Endothelial cell of umbilical vein (primary cell): ENCODE data around the gene LSMEM2. TPM values are rescaled to one million over a fixed set of nuclear protein-coding genes. Genes with fewer than 3 reads are reported as not detected.

ENCODE experiments used
- BruUV-seq: library from RNA; stranded (reverse); fragments of 400-500 nt; replicated peaks from 2 replicates; lab custom pipeline; 2021; lab: Mats Ljungman, UMichigan
- CTCF ChIA-PET: fragments of 300-600, 350-600 bp; sonication (Branson Sonifier 250); formaldehyde crosslinking; loops from one replicate; lab custom pipeline; 2021; ENCODE audit warnings: antibody characterized with exemption, inconsistent platforms; lab: Charles Lee
- POLR2A ChIA-PET: fragments of 300-600, 350-600 bp; sonication (Branson Sonifier 250); formaldehyde crosslinking; loops from one replicate; lab custom pipeline; 2021; ENCODE audit warnings: antibody characterized with exemption, inconsistent platforms; lab: Charles Lee
- DNase-seq: peaks from one replicate; pipeline ENCODE4 v3.0.0-alpha.2; 2011; ENCODE audit warnings: low read depth, low spot score
- FAIRE-seq: peaks from 2 replicates; lab custom pipeline; 2011; peaks lifted over from hg19 to GRCh38; lab: Jason Lieb, UNC
- H2AFZ ChIP-seq: 2 replicates; pipeline ENCODE4 v1.6.0; 2012; ENCODE audit warnings: low read depth, low read length, control low read depth, inconsistent platforms
- H3K27ac ChIP-seq: 2 replicates; pipeline ENCODE4 v1.5.1; 2011; ENCODE audit warnings: low read depth, mild to moderate bottlenecking, control low read depth, low read length, moderate library complexity; ENCODE audit not compliant: insufficient read depth
- H3K27me3 ChIP-seq, 2 experiments: 2 replicates each; pipeline versions ENCODE4 v1.6.0 to v1.6.1; 2011; ENCODE audit warnings: low read length in 2 of 2, mixed read lengths in 1 of 2; ENCODE audit not compliant: control insufficient read depth in 2 of 2, insufficient read depth in 2 of 2
- H3K36me3 ChIP-seq, 2 experiments: 2 replicates in 1 of 2; 3 replicates in 1 of 2; pipeline ENCODE4 v1.5.1; 2011; ENCODE audit warnings: low read length in 2 of 2, mild to moderate bottlenecking in 1 of 2, moderate library complexity in 1 of 2; ENCODE audit not compliant: control insufficient read depth in 2 of 2, insufficient read depth in 2 of 2; ENCODE audit errors: extremely low read depth in 1 of 2
- H3K4me1 ChIP-seq: 3 replicates; pipeline ENCODE4 v1.5.1; 2011; ENCODE audit warnings: mild to moderate bottlenecking, low read length; ENCODE audit not compliant: control insufficient read depth, insufficient read depth; ENCODE audit errors: extremely low read depth
- H3K4me2 ChIP-seq: 2 replicates; pipeline ENCODE4 v1.6.1; 2011; ENCODE audit warnings: low read length, control low read depth, mixed read lengths; ENCODE audit not compliant: insufficient read depth
- H3K4me3 ChIP-seq, 3 experiments: fragments of 200-600 bp in 1 of 3; sonication (generic), shearing (Covaris generic) in 1 of 3; replicated peaks in 1 of 3; 2 replicates each; pipeline ENCODE4 v1.5.1; 2011 to 2016; ENCODE audit warnings: control low read depth in 3 of 3, low read length in 3 of 3, mild to moderate bottlenecking in 2 of 3, inconsistent platforms in 1 of 3, low read depth in 1 of 3, moderate library complexity in 1 of 3; ENCODE audit not compliant: insufficient read depth in 1 of 3
- H3K79me2 ChIP-seq: 2 replicates; pipeline ENCODE4 v1.6.0; 2012; ENCODE audit warnings: low read length, inconsistent platforms; ENCODE audit not compliant: control insufficient read depth, insufficient read depth
- H3K9ac ChIP-seq: replicated peaks from 2 replicates; pipeline ENCODE3; 2011; ENCODE audit warnings: low read length, control low read depth; ENCODE audit not compliant: insufficient read depth; ENCODE audit errors: extremely low read depth
- H3K9me1 ChIP-seq: replicated peaks from 3 replicates; pipeline ENCODE4 v1.6.0; 2011; ENCODE audit warnings: mild to moderate bottlenecking, low read length; ENCODE audit not compliant: control insufficient read depth, insufficient read depth; ENCODE audit errors: extremely low read depth
- H3K9me3 ChIP-seq: replicated peaks from 2 replicates; pipeline ENCODE4 v1.5.1; 2012; ENCODE audit warnings: low read length, inconsistent platforms; ENCODE audit not compliant: control insufficient read depth, insufficient read depth
- H4K20me1 ChIP-seq: replicated peaks from 2 replicates; pipeline ENCODE3; 2011; ENCODE audit warnings: mild to moderate bottlenecking, low read length; ENCODE audit not compliant: control insufficient read depth, insufficient read depth; ENCODE audit errors: extremely low read depth
- EZH2 ChIP-seq: IDR thresholded peaks from 2 replicates; pipeline ENCODE4 v1.6.1; 2012; ENCODE audit warnings: borderline replicate concordance, low read depth, mild to moderate bottlenecking, moderate library complexity, low read length, inconsistent platforms; ENCODE audit not compliant: severe bottlenecking
- dilution Hi-C: fragments of 300-500 bp; cut with MboI; formaldehyde crosslinking; loops from one replicate; pipeline ENCODE4 v1.15.0; 2019; ENCODE audit warnings: low sequenced_read_pairs; ENCODE audit not compliant: extremely low pct_ligation_motif_present
- intact Hi-C: fragments of 100-400 bp; cut with micrococcal nuclease; formaldehyde crosslinking; loops from one replicate; pipeline ENCODE4 v1.10.0; 2022
- polyA plus RNA-seq, 4 experiments: library from polyadenylated mRNA; depleted of rRNA in 3 of 4; stranded (reverse) in 3 of 4; unstranded in 1 of 4; fragments of >200 nt; gene quantifications; 2 replicates each; pipeline versions ENCODE4 v1.2.1 to v1.2.3, GENCODE V29; 2011 to 2012; ENCODE audit warnings: missing spikeins in 1 of 4
- total RNA-seq: library from RNA; stranded (reverse); gene quantifications from 2 replicates; pipeline ENCODE4 v1.2.3, GENCODE V29; 2021
- TF ChIP-seq, protein P1 (sequence below), 2 donors: IDR thresholded peaks; 1 replicate in 1 of 2; 2 replicates in 1 of 2; pipeline ENCODE4 v1.5.1; 2011; ENCODE audit warnings: low read length in 2 of 2, mild to moderate bottlenecking in 2 of 2, moderate library complexity in 2 of 2, control low read depth in 1 of 2, inconsistent platforms in 1 of 2, low read depth in 1 of 2; ENCODE audit not compliant: insufficient read depth in 1 of 2; ENCODE audit errors: extremely low read depth in 1 of 2

The LSMEM2 gene
- total and polyA plus RNA-seq, 2 donors (not counting 3 experiments of a cell fraction or from before 2014, with no cell fraction given): not detected

GRCh38 chr3:50256978-50257890 lies 21.7 kb upstream of the LSMEM2 start:
- Histone ChIP-seq H3K27ac (peak overlapping the region; percentile 19), H3K9me3 (no peaks in the 10 kb centered on the region), H3K4me2 (no peak overlapping the region), H3K79me2 (peaks cover 37% of the 10 kb centered on the region), H2AFZ (no peak overlapping the region), H3K9ac (no peak overlapping the region), H3K4me1 (peaks cover 53% of the 10 kb centered on the region), H3K27me3 (no peaks in the 10 kb centered on the region), H3K36me3 (peaks cover 14 to 50% of the 10 kb centered on the region in 2 experiments), H3K4me3 (no peak overlapping the region), H4K20me1 (no peaks in the 10 kb centered on the region), H3K9me1 (no peaks in the 10 kb centered on the region)
- BruUV-seq: TSS peak; percentile 1
- ChIA-PET CTCF (interaction anchor here (0.9 to 8.6 kb wide), 6 partner anchors 9 to 29 kb away, joined by 4 to 98 read pairs (median 11); partner anchors contain the start of gene GNAI2), POLR2A (interaction anchor here (1.2 kb wide), 1 partner anchor 10 kb away, joined by 3 read pairs; no protein-coding TSS in a partner anchor)
- FAIRE-seq: peak; percentile 72
- TF ChIP-seq, protein P1, sequence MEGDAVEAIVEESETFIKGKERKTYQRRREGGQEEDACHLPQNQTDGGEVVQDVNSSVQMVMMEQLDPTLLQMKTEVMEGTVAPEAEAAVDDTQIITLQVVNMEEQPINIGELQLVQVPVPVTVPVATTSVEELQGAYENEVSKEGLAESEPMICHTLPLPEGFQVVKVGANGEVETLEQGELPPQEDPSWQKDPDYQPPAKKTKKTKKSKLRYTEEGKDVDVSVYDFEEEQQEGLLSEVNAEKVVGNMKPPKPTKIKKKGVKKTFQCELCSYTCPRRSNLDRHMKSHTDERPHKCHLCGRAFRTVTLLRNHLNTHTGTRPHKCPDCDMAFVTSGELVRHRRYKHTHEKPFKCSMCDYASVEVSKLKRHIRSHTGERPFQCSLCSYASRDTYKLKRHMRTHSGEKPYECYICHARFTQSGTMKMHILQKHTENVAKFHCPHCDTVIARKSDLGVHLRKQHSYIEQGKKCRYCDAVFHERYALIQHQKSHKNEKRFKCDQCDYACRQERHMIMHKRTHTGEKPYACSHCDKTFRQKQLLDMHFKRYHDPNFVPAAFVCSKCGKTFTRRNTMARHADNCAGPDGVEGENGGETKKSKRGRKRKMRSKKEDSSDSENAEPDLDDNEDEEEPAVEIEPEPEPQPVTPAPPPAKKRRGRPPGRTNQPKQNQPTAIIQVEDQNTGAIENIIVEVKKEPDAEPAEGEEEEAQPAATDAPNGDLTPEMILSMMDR (IDR thresholded peaks at IDR 0.05; ENCODE audit: extremely low read depth in 1 of 2, insufficient read depth in 1 of 2, low read depth in 1 of 2, low read length in 2 of 2): peak; percentile 50 to 73
- TF ChIP-seq EZH2: no peak
- dilution Hi-C loops (no loop called here), intact Hi-C loops (no loop called here)
- peak; percentile 66 for DNase-seq
